Left lung (tissue), 10 donors: ENCODE results near the gene SLC38A9. TPM values are rescaled to one million over a fixed set of nuclear protein-coding genes. Genes with fewer than 3 reads are reported as not detected.

Source experiments
- ATAC-seq: fragments of 200-7000 bp; cut with Tn5 transposase; one replicate; pipeline ENCODE4 v1.9.1; 2020; ENCODE audit warnings: moderate library complexity
- DNase-seq, 4 donors: peaks; one replicate each; pipeline ENCODE4 v3.0.0-alpha.2; 2013 to 2020
- H3K27ac ChIP-seq, 2 donors: fragments of 200-600 bp; sonication (generic) in 1 of 2; one replicate each; pipeline versions ENCODE4 v1.5.0 to v1.8.0; 2020 to 2021
- H3K27me3 ChIP-seq, 2 donors: fragments of 200-600 bp; sonication (generic) in 1 of 2; one replicate each; pipeline versions ENCODE4 v1.5.0 to v1.8.0; 2020 to 2021
- H3K36me3 ChIP-seq, 2 donors: fragments of 200-600 bp; sonication (generic) in 1 of 2; one replicate each; pipeline versions ENCODE4 v1.5.0 to v1.8.0; 2020 to 2021
- H3K4me1 ChIP-seq, 2 donors: fragments of 200-600 bp; one replicate each; pipeline ENCODE4 v1.8.0; 2021
- H3K4me3 ChIP-seq, 2 donors: fragments of 200-600 bp; sonication (generic) in 1 of 2; one replicate each; pipeline versions ENCODE4 v1.5.0 to v1.8.0; 2020 to 2021; ENCODE audit warnings: mild to moderate bottlenecking in 1 of 2
- H3K9me3 ChIP-seq, 2 donors: fragments of 200-600 bp; sonication (generic) in 1 of 2; one replicate each; pipeline versions ENCODE4 v1.5.0 to v1.8.0; 2020 to 2021
- CTCF ChIP-seq, 2 donors: fragments of 200-600 bp; sonication (generic) in 1 of 2; IDR thresholded peaks; one replicate each; pipeline versions ENCODE4 v1.5.0 to v1.8.0; 2021; ENCODE audit warnings: antibody characterized with exemption in 2 of 2
- intact Hi-C, 2 donors: fragments of 100-400 bp; cut with DNase I; formaldehyde crosslinking; loops; one replicate each; pipeline versions ENCODE4 v1.11.2 to v1.14.2; 2022
- polyA plus RNA-seq, 6 donors: library from polyadenylated mRNA; unstranded; fragments of 120-200 nt; gene quantifications; one replicate each; pipeline ENCODE4 v1.2.1, GENCODE V29; 2013; ENCODE audit not compliant: insufficient read length in 6 of 6
- total RNA-seq, 2 donors: library from RNA; stranded (reverse); fragmentation: NEBNext Ultra II Directional; extraction: Animal tissue kit (Norgen Biotek cat#: 25700); gene quantifications; one replicate each; pipeline ENCODE4 v1.2.1, GENCODE V29; 2021
- donor health status: DM: no; HTN: yes; CAD: no.
- donor health status: DM: no; HTN: no; CAD: no.

Gene SLC38A9
- total and polyA plus RNA-seq, 8 donors = 21.4 to 34.7 (median 30.2) TPM

GRCh38 chr5:55600086-55600485 lies 112.0 kb downstream of the SLC38A9 start:
- Histone ChIP-seq H3K27ac (peak overlapping the region; percentile 82 to 87), H3K4me1 (peaks cover 30 to 38% of the 10 kb centered on the region in 2 donors), H3K9me3 (no peaks in the 10 kb centered on the region), H3K36me3 (no peaks in the 10 kb centered on the region), H3K4me3 (no peak overlapping the region), H3K27me3 (no peaks in the 10 kb centered on the region)
- TF ChIP-seq CTCF (IDR thresholded peaks at IDR 0.05) = no peak
- ATAC-seq (no peak), DNase-seq (no peak)
- intact Hi-C loops = no loop called here

- intact Hi-C loops = no loop called here
- H3K27me3 ChIP-seq = no peaks in the 10 kb centered on the region
- DNase-seq (no peak), ATAC-seq (no peak)
- H3K4me1 ChIP-seq = peaks cover 30 to 38% of the 10 kb centered on the region in 2 donors
- peak overlapping the region; percentile 82 to 87 for H3K27ac ChIP-seq
- no peak overlapping the region for H3K4me3 ChIP-seq
- no peaks in the 10 kb centered on the region for H3K9me3 ChIP-seq
- TF ChIP-seq CTCF (IDR thresholded peaks at IDR 0.05) = no peak
- H3K36me3 ChIP-seq = no peaks in the 10 kb centered on the region
These were observed 112.7 kb downstream of the SLC38A9 start for GRCh38 chr5:55599148-55600050.

- H3K9me3 ChIP-seq = no peaks in the 10 kb centered on the region
- H3K27me3 ChIP-seq = no peaks in the 10 kb centered on the region
- H3K4me1 ChIP-seq = peaks cover 30 to 38% of the 10 kb centered on the region in 2 donors
- peak overlapping the region; percentile 59 to 78 for H3K27ac ChIP-seq
- no peaks in the 10 kb centered on the region for H3K36me3 ChIP-seq
- peak; percentile 37 for ATAC-seq
- H3K4me3 ChIP-seq = no peak overlapping the region
- peak in 3 of 4 donors; percentile 75 to 91 (median 86) for DNase-seq
- no peak for TF ChIP-seq CTCF (IDR thresholded peaks at IDR 0.05)
- intact Hi-C loops = no loop called here
These were observed 114.8 kb downstream of the SLC38A9 start for GRCh38 chr5:55597014-55597981.

- ATAC-seq (no peak), DNase-seq (no peak)
- TF ChIP-seq CTCF (IDR thresholded peaks at IDR 0.05) = no peak
- intact Hi-C loops = no loop called here
- Histone ChIP-seq H3K9me3 (no peaks in the 10 kb centered on the region), H3K4me1 (peaks cover 10 to 14% of the 10 kb centered on the region in 2 donors), H3K36me3 (no peaks in the 10 kb centered on the region), H3K27ac (no peak overlapping the region), H3K4me3 (no peak overlapping the region), H3K27me3 (no peaks in the 10 kb centered on the region)
These were observed 117.5 kb downstream of the SLC38A9 start for GRCh38 chr5:55594671-55595070.

- no peak overlapping the region for H3K4me3 ChIP-seq
- no peak overlapping the region for H3K27ac ChIP-seq
- H3K36me3 ChIP-seq = no peaks in the 10 kb centered on the region
- H3K4me1 ChIP-seq = peaks cover 9 to 13% of the 10 kb centered on the region in 2 donors
- DNase-seq = no peak
- no peaks in the 10 kb centered on the region for H3K27me3 ChIP-seq
- intact Hi-C loops = no loop called here
- H3K9me3 ChIP-seq = peaks cover 0 to 3% of the 10 kb centered on the region in 2 donors
- TF ChIP-seq CTCF (IDR thresholded peaks at IDR 0.05) = no peak
- no peak for ATAC-seq
These were observed 119.0 kb downstream of the SLC38A9 start for GRCh38 chr5:55593115-55593472.
